WTC11 (cell line): Measurements from ENCODE around the gene RPL18. TPM values are rescaled to one million over a fixed set of nuclear protein-coding genes. Genes with fewer than 3 reads are reported as not detected.
A peak's percentile ranks its signal among the peaks of the same experiment; 100 is the strongest.

ENCODE experiments used
- CBFB ChIP-seq: sonication (generic); formaldehyde crosslinking; IDR thresholded peaks from 2 replicates; pipeline ENCODE4 v1.8.1; 2022; ENCODE audit warnings: mild to moderate bottlenecking, low read depth, missing genetic modification reagents
- FOXK1 ChIP-seq: sonication (generic); formaldehyde crosslinking; IDR thresholded peaks from 2 replicates; pipeline ENCODE4 v1.8.0; 2022; ENCODE audit warnings: mild to moderate bottlenecking, moderate library complexity, missing genetic modification reagents
- GTF2I ChIP-seq: fragments of 250-450 bp; sonication (Bioruptor Pico); conservative IDR thresholded peaks from 2 replicates; pipeline ENCODE4 v1.4.0; 2021; ENCODE audit warnings: mild to moderate bottlenecking
- HMGA2 ChIP-seq: fragments of 250-450 bp; sonication (Bioruptor Pico); IDR thresholded peaks from 2 replicates; pipeline ENCODE4 v1.4.0; 2021; ENCODE audit warnings: mild to moderate bottlenecking, moderate library complexity
- MXD4 ChIP-seq: fragments of 250-450 bp; sonication (Bioruptor Pico); IDR thresholded peaks from 2 replicates; pipeline ENCODE4 v1.8.0; 2021; ENCODE audit warnings: mild to moderate bottlenecking, moderate library complexity, borderline replicate concordance
- OVOL2 ChIP-seq: fragments of 250-450 bp; sonication (Bioruptor Pico); IDR thresholded peaks from 2 replicates; pipeline ENCODE4 v1.9.0; 2021; ENCODE audit warnings: mild to moderate bottlenecking, borderline replicate concordance
- SMAD3 ChIP-seq: sonication (generic); formaldehyde crosslinking; IDR thresholded peaks from 2 replicates; pipeline ENCODE4 v1.8.0; 2022; ENCODE audit warnings: missing genetic modification reagents, mild to moderate bottlenecking, borderline replicate concordance
- SMAD4 ChIP-seq: sonication (generic); formaldehyde crosslinking; IDR thresholded peaks from 2 replicates; pipeline ENCODE4 v1.8.0; 2022; ENCODE audit warnings: mild to moderate bottlenecking, missing genetic modification reagents
- ZBTB21 ChIP-seq: sonication (generic); formaldehyde crosslinking; IDR thresholded peaks from 2 replicates; pipeline ENCODE4 v1.8.1; 2023; ENCODE audit warnings: mild to moderate bottlenecking, missing genetic modification reagents, borderline replicate concordance
- ZNF121 ChIP-seq: sonication (generic); formaldehyde crosslinking; IDR thresholded peaks from 2 replicates; pipeline ENCODE4 v1.8.0; 2023; ENCODE audit warnings: missing genetic modification reagents
- ZNF416 ChIP-seq: fragments of 250-450 bp; sonication (Bioruptor Pico); IDR thresholded peaks from 2 replicates; pipeline ENCODE4 v1.9.0; 2021; ENCODE audit warnings: mild to moderate bottlenecking, inconsistent platforms
- total RNA-seq: library from RNA; stranded (reverse); gene quantifications from 3 replicates; pipeline ENCODE4 v1.2.3, GENCODE V29; 2021
- TF ChIP-seq, protein P1 (sequence below): sonication (generic); formaldehyde crosslinking; IDR thresholded peaks from 2 replicates; pipeline ENCODE4 v1.8.0; 2022; ENCODE audit warnings: mild to moderate bottlenecking, missing genetic modification reagents
- TF ChIP-seq, protein P2 (sequence below): sonication (generic); formaldehyde crosslinking; IDR thresholded peaks from 2 replicates; pipeline ENCODE4 v1.8.1; 2023; ENCODE audit warnings: mild to moderate bottlenecking, missing genetic modification reagents, borderline replicate concordance
- TF ChIP-seq, protein P3 (sequence below): sonication (generic); formaldehyde crosslinking; conservative IDR thresholded peaks from 2 replicates; pipeline ENCODE4 v1.8.1; 2023; ENCODE audit warnings: mild to moderate bottlenecking, low read depth, missing genetic modification reagents, moderate library complexity
- TF ChIP-seq, protein P4 (sequence below): sonication (generic); formaldehyde crosslinking; IDR thresholded peaks from 2 replicates; pipeline ENCODE4 v1.8.0; 2023; ENCODE audit warnings: missing genetic modification reagents, mild to moderate bottlenecking, borderline replicate concordance
- TF ChIP-seq, protein P5 (sequence below): sonication (generic); formaldehyde crosslinking; IDR thresholded peaks from 2 replicates; pipeline ENCODE4 v1.8.1; 2023; ENCODE audit warnings: mild to moderate bottlenecking, missing genetic modification reagents
- TF ChIP-seq, protein P6 (sequence below): sonication (generic); formaldehyde crosslinking; IDR thresholded peaks from 2 replicates; pipeline ENCODE4 v1.8.0; 2022; ENCODE audit warnings: mild to moderate bottlenecking, missing genetic modification reagents
- TF ChIP-seq, protein P7 (sequence below): sonication (generic); formaldehyde crosslinking; IDR thresholded peaks from 2 replicates; pipeline ENCODE4 v1.8.1; 2023; ENCODE audit warnings: mild to moderate bottlenecking, missing genetic modification reagents, moderate library complexity
- TF ChIP-seq, protein P8 (sequence below): sonication (generic); formaldehyde crosslinking; IDR thresholded peaks from 2 replicates; pipeline ENCODE4 v1.8.0; 2023; ENCODE audit warnings: mild to moderate bottlenecking, missing genetic modification reagents

Gene RPL18
- total RNA-seq, 1 experiment from 2014 or later, result 1,712 TPM

DNA sequence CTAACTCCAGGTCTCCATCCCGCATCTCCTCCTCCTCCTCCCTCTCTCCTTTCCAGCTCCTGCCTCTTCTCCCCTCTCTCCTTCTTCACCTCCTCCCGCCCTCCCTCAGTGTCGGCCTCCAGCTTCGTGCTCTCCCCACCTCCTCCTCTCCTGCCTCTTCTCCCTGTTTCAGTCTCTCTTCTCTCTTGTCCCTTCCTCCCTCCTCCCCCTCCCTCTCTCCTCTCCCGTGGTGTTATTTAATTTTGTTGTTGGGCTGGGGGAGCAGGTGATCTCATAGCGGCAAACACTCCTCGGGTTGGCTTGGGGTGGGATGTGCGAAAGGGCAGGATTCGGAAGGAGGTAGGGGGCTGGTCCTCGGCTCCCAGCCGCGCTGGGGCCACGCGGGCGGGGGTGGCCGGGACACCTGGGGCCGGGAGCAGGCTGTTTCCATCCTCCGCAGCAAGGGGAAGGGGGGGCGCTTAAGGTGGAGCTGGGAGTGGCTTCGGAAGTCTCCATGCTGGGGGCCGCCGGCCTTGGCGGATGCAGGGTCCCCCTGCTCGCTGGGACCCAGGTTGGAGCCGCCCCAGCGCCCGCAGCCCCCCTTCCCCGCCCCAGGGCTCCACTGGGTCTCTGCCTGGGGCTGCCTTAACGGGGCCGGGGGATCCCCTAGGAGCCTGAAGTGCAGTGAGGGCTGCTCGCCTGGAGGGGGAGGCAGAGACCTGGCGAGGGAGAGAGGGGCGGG lies 27.2 kb upstream of the RPL18 start, which contains the start of gene CA11 (continued):
- TF ChIP-seq, protein P1, sequence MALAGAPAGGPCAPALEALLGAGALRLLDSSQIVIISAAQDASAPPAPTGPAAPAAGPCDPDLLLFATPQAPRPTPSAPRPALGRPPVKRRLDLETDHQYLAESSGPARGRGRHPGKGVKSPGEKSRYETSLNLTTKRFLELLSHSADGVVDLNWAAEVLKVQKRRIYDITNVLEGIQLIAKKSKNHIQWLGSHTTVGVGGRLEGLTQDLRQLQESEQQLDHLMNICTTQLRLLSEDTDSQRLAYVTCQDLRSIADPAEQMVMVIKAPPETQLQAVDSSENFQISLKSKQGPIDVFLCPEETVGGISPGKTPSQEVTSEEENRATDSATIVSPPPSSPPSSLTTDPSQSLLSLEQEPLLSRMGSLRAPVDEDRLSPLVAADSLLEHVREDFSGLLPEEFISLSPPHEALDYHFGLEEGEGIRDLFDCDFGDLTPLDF (CRISPR knock-in tag), result no peak
- TF ChIP-seq, protein P2, sequence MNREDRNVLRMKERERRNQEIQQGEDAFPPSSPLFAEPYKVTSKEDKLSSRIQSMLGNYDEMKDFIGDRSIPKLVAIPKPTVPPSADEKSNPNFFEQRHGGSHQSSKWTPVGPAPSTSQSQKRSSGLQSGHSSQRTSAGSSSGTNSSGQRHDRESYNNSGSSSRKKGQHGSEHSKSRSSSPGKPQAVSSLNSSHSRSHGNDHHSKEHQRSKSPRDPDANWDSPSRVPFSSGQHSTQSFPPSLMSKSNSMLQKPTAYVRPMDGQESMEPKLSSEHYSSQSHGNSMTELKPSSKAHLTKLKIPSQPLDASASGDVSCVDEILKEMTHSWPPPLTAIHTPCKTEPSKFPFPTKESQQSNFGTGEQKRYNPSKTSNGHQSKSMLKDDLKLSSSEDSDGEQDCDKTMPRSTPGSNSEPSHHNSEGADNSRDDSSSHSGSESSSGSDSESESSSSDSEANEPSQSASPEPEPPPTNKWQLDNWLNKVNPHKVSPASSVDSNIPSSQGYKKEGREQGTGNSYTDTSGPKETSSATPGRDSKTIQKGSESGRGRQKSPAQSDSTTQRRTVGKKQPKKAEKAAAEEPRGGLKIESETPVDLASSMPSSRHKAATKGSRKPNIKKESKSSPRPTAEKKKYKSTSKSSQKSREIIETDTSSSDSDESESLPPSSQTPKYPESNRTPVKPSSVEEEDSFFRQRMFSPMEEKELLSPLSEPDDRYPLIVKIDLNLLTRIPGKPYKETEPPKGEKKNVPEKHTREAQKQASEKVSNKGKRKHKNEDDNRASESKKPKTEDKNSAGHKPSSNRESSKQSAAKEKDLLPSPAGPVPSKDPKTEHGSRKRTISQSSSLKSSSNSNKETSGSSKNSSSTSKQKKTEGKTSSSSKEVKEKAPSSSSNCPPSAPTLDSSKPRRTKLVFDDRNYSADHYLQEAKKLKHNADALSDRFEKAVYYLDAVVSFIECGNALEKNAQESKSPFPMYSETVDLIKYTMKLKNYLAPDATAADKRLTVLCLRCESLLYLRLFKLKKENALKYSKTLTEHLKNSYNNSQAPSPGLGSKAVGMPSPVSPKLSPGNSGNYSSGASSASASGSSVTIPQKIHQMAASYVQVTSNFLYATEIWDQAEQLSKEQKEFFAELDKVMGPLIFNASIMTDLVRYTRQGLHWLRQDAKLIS (CRISPR knock-in tag), result peak; percentile 72; the same call in 1 of the 2 replicates
- TF ChIP-seq, protein P3, sequence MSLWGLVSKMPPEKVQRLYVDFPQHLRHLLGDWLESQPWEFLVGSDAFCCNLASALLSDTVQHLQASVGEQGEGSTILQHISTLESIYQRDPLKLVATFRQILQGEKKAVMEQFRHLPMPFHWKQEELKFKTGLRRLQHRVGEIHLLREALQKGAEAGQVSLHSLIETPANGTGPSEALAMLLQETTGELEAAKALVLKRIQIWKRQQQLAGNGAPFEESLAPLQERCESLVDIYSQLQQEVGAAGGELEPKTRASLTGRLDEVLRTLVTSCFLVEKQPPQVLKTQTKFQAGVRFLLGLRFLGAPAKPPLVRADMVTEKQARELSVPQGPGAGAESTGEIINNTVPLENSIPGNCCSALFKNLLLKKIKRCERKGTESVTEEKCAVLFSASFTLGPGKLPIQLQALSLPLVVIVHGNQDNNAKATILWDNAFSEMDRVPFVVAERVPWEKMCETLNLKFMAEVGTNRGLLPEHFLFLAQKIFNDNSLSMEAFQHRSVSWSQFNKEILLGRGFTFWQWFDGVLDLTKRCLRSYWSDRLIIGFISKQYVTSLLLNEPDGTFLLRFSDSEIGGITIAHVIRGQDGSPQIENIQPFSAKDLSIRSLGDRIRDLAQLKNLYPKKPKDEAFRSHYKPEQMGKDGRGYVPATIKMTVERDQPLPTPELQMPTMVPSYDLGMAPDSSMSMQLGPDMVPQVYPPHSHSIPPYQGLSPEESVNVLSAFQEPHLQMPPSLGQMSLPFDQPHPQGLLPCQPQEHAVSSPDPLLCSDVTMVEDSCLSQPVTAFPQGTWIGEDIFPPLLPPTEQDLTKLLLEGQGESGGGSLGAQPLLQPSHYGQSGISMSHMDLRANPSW (CRISPR knock-in tag), result no peak
- no peak for TF ChIP-seq SMAD4 (CRISPR knock-in tag)
- TF ChIP-seq CBFB (CRISPR knock-in tag), result no peak
- no peak for TF ChIP-seq GTF2I
- TF ChIP-seq HMGA2 (CRISPR knock-in tag), result no peak
- TF ChIP-seq, protein P4, sequence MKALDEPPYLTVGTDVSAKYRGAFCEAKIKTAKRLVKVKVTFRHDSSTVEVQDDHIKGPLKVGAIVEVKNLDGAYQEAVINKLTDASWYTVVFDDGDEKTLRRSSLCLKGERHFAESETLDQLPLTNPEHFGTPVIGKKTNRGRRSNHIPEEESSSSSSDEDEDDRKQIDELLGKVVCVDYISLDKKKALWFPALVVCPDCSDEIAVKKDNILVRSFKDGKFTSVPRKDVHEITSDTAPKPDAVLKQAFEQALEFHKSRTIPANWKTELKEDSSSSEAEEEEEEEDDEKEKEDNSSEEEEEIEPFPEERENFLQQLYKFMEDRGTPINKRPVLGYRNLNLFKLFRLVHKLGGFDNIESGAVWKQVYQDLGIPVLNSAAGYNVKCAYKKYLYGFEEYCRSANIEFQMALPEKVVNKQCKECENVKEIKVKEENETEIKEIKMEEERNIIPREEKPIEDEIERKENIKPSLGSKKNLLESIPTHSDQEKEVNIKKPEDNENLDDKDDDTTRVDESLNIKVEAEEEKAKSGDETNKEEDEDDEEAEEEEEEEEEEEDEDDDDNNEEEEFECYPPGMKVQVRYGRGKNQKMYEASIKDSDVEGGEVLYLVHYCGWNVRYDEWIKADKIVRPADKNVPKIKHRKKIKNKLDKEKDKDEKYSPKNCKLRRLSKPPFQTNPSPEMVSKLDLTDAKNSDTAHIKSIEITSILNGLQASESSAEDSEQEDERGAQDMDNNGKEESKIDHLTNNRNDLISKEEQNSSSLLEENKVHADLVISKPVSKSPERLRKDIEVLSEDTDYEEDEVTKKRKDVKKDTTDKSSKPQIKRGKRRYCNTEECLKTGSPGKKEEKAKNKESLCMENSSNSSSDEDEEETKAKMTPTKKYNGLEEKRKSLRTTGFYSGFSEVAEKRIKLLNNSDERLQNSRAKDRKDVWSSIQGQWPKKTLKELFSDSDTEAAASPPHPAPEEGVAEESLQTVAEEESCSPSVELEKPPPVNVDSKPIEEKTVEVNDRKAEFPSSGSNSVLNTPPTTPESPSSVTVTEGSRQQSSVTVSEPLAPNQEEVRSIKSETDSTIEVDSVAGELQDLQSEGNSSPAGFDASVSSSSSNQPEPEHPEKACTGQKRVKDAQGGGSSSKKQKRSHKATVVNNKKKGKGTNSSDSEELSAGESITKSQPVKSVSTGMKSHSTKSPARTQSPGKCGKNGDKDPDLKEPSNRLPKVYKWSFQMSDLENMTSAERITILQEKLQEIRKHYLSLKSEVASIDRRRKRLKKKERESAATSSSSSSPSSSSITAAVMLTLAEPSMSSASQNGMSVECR (CRISPR knock-in tag), result no peak
- TF ChIP-seq, protein P5, sequence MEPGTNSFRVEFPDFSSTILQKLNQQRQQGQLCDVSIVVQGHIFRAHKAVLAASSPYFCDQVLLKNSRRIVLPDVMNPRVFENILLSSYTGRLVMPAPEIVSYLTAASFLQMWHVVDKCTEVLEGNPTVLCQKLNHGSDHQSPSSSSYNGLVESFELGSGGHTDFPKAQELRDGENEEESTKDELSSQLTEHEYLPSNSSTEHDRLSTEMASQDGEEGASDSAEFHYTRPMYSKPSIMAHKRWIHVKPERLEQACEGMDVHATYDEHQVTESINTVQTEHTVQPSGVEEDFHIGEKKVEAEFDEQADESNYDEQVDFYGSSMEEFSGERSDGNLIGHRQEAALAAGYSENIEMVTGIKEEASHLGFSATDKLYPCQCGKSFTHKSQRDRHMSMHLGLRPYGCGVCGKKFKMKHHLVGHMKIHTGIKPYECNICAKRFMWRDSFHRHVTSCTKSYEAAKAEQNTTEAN (CRISPR knock-in tag), result 0 out of 2 replicates have a peak, but pooled peaks have one; percentile 33
- TF ChIP-seq, protein P6, sequence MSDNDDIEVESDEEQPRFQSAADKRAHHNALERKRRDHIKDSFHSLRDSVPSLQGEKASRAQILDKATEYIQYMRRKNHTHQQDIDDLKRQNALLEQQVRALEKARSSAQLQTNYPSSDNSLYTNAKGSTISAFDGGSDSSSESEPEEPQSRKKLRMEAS (CRISPR knock-in tag), result peak; percentile 80
- peak; percentile 61; the same call in 1 of the 2 replicates for TF ChIP-seq FOXK1
- TF ChIP-seq ZNF416 (CRISPR knock-in tag), result 0 out of 2 replicates have a peak, but pooled peaks have one; percentile 24
- no peak for TF ChIP-seq OVOL2
- TF ChIP-seq, protein P7, sequence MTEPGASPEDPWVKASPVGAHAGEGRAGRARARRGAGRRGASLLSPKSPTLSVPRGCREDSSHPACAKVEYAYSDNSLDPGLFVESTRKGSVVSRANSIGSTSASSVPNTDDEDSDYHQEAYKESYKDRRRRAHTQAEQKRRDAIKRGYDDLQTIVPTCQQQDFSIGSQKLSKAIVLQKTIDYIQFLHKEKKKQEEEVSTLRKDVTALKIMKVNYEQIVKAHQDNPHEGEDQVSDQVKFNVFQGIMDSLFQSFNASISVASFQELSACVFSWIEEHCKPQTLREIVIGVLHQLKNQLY (CRISPR knock-in tag), result no peak
- no peak for TF ChIP-seq SMAD3 (CRISPR knock-in tag)
- TF ChIP-seq ZNF121, result no peak
- TF ChIP-seq, protein P8, sequence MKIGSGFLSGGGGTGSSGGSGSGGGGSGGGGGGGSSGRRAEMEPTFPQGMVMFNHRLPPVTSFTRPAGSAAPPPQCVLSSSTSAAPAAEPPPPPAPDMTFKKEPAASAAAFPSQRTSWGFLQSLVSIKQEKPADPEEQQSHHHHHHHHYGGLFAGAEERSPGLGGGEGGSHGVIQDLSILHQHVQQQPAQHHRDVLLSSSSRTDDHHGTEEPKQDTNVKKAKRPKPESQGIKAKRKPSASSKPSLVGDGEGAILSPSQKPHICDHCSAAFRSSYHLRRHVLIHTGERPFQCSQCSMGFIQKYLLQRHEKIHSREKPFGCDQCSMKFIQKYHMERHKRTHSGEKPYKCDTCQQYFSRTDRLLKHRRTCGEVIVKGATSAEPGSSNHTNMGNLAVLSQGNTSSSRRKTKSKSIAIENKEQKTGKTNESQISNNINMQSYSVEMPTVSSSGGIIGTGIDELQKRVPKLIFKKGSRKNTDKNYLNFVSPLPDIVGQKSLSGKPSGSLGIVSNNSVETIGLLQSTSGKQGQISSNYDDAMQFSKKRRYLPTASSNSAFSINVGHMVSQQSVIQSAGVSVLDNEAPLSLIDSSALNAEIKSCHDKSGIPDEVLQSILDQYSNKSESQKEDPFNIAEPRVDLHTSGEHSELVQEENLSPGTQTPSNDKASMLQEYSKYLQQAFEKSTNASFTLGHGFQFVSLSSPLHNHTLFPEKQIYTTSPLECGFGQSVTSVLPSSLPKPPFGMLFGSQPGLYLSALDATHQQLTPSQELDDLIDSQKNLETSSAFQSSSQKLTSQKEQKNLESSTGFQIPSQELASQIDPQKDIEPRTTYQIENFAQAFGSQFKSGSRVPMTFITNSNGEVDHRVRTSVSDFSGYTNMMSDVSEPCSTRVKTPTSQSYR (CRISPR knock-in tag), result 0 out of 2 replicates have a peak, but pooled peaks have one; percentile 22
- no peak for TF ChIP-seq MXD4
- TF ChIP-seq ZBTB21, result no peak
